Panc1 (cell line): ENCODE measurements around the gene POLR3A. TPM values are rescaled to one million over a fixed set of nuclear protein-coding genes. Genes with fewer than 3 reads are reported as not detected.

Experiments
- ATAC-seq: fragments of 200-7000 bp; cut with Tn5 transposase; 2 replicates; pipeline ENCODE4 v1.9.1; 2020; ENCODE audit warnings: mild to moderate bottlenecking, moderate library complexity
- BruUV-seq: library from RNA; stranded (reverse); fragments of 400-500 nt; replicated peaks from 2 replicates; lab custom pipeline; 2021; lab: Mats Ljungman, UMichigan
- CTCF ChIA-PET: fragments of 300-600 bp; sonication (Branson Sonifier 250); formaldehyde crosslinking; loops from one replicate; lab custom pipeline; 2022; ENCODE audit warnings: antibody characterized with exemption; lab: Charles Lee
- POLR2A ChIA-PET: fragments of 300-600 bp; sonication (Branson Sonifier 250); formaldehyde crosslinking; loops from one replicate; lab custom pipeline; 2022; ENCODE audit warnings: antibody characterized with exemption; lab: Charles Lee
- DNase-seq: peaks from one replicate; pipeline ENCODE4 v3.0.0-alpha.2; 2010; ENCODE audit warnings: low read depth, low spot score
- H3K27ac ChIP-seq: 2 replicates; pipeline ENCODE4 v1.5.1; 2011; ENCODE audit warnings: mild to moderate bottlenecking, low read length, inconsistent platforms
- H3K27me3 ChIP-seq: fragments of 200-500 bp; sonication (Bioruptor generic); 2 replicates; pipeline ENCODE4 v1.6.0; 2014; ENCODE audit warnings: low read length, inconsistent platforms; ENCODE audit not compliant: control insufficient read depth, insufficient read depth
- H3K36me3 ChIP-seq: fragments of 200-500 bp; sonication (Bioruptor generic); 2 replicates; pipeline ENCODE4 v1.5.1; 2014; ENCODE audit warnings: inconsistent platforms, mild to moderate bottlenecking, low read length, moderate library complexity; ENCODE audit not compliant: control insufficient read depth, insufficient read depth
- H3K4me1 ChIP-seq: 2 replicates; pipeline ENCODE4 v1.5.1; 2011; ENCODE audit warnings: inconsistent platforms, mild to moderate bottlenecking, low read length, moderate library complexity; ENCODE audit not compliant: control insufficient read depth, insufficient read depth
- H3K4me3 ChIP-seq, 2 experiments: 2 replicates each; pipeline ENCODE4 v1.5.1; 2011 to 2012; ENCODE audit warnings: low read depth in 2 of 2, low read length in 2 of 2, mild to moderate bottlenecking in 2 of 2, inconsistent platforms in 1 of 2, moderate library complexity in 1 of 2
- H3K9me3 ChIP-seq: fragments of 200-500 bp; sonication (Bioruptor generic); 2 replicates; pipeline ENCODE4 v1.5.1; 2014; ENCODE audit warnings: low read depth, mild to moderate bottlenecking, inconsistent platforms, low read length, moderate library complexity; ENCODE audit not compliant: control insufficient read depth, insufficient read depth
- CTCF ChIP-seq: fragments of 450-650 bp; IDR thresholded peaks from 2 replicates; pipeline ENCODE4 v1.5.1; 2017; ENCODE audit warnings: mild to moderate bottlenecking
- POLR2AphosphoS5 ChIP-seq: IDR thresholded peaks from 2 replicates; pipeline ENCODE4 v1.6.1; 2012; ENCODE audit warnings: mild to moderate bottlenecking, low read depth, low read length, moderate library complexity
- REST ChIP-seq, 2 experiments: IDR thresholded peaks; 2 replicates each; pipeline ENCODE4 v1.6.1; 2011 to 2012; ENCODE audit warnings: low read depth in 2 of 2, control low read depth in 1 of 2, low read length in 1 of 2, mild to moderate bottlenecking in 1 of 2, moderate library complexity in 1 of 2; ENCODE audit not compliant: insufficient read depth in 1 of 2
- SIN3A ChIP-seq: IDR thresholded peaks from 2 replicates; pipeline ENCODE4 v1.6.1; 2012; ENCODE audit warnings: low read depth, mild to moderate bottlenecking, low read length, moderate library complexity, borderline replicate concordance; ENCODE audit not compliant: insufficient read depth
- TCF7L2 ChIP-seq: IDR thresholded peaks from 2 replicates; pipeline ENCODE4 v1.6.1; 2011; ENCODE audit warnings: mild to moderate bottlenecking, low read depth, low read length, inconsistent platforms
- in situ Hi-C: cut with HindIII; loops from 2 replicates; pipeline ENCODE4 v1.10.0; 2016; ENCODE audit warnings: low sequenced_read_pairs, low pct_unique_long_range_greater_than_20kb
- intact Hi-C: fragments of 100-400 bp; cut with micrococcal nuclease; formaldehyde crosslinking; loops from one replicate; pipeline ENCODE4 v1.10.0; 2022; ENCODE audit not compliant: unreplicated experiment
- total RNA-seq: library from RNA; stranded (reverse); gene quantifications from one replicate; pipeline ENCODE4 v1.2.1, GENCODE V29; 2021; ENCODE audit not compliant: unreplicated experiment

POLR3A gene
- total RNA-seq, 1 experiment from 2014 or later, result 26.3 TPM

- in situ Hi-C loops, result no loop called here
- CTCF ChIA-PET, result no interaction called here
- POLR2A ChIA-PET, result no interaction called here
Measured at GRCh38 chr10:78053211-78053868, 24.0 kb upstream of the POLR3A start.

GRCh38 chr10:78049851-78050250 is 20.5 kb upstream of the POLR3A start:
- intact Hi-C loops, result loop anchor here (5.0 kb wide), 2 partner anchors 257 to 1147 kb away; no protein-coding TSS in a partner anchor
- Histone ChIP-seq H3K36me3 (no peaks in the 10 kb centered on the region), H3K4me3 (no peak overlapping the region), H3K4me1 (no peaks in the 10 kb centered on the region), H3K9me3 (no peaks in the 10 kb centered on the region), H3K27ac (no peak overlapping the region), H3K27me3 (no peaks in the 10 kb centered on the region)
- TF ChIP-seq POLR2AphosphoS5, result no peak
- no peak for TF ChIP-seq REST (IDR thresholded peaks at IDR 0.05; ENCODE audit: insufficient read depth in 1 of 2, low read depth in 2 of 2, low read length in 1 of 2)
- no peak for TF ChIP-seq TCF7L2
- TF ChIP-seq SIN3A, result no peak
- no peak for TF ChIP-seq CTCF
- ChIA-PET CTCF (interaction anchor here (0.6 kb wide), 1 partner anchor 20 kb away, joined by 6 read pairs; no protein-coding TSS in a partner anchor), POLR2A (interaction anchor here (0.5 kb wide), 1 partner anchor 76 kb away, joined by 11 read pairs; no protein-coding TSS in a partner anchor)
- DNase-seq, result no peak
- no peak for ATAC-seq
- BruUV-seq, result no TSS peak
- in situ Hi-C loops, result no loop called here

More at GRCh38 chr10:78053211-78053868, 24.0 kb upstream of the POLR3A start:
- no peak for ATAC-seq
- H3K4me1 ChIP-seq, result no peaks in the 10 kb centered on the region
- DNase-seq, result no peak
- no peaks in the 10 kb centered on the region for H3K36me3 ChIP-seq
- no peaks in the 10 kb centered on the region for H3K27me3 ChIP-seq
- no peak overlapping the region for H3K27ac ChIP-seq
- no peaks in the 10 kb centered on the region for H3K9me3 ChIP-seq
- intact Hi-C loops, result no loop called here
- H3K4me3 ChIP-seq, result no peak overlapping the region
- BruUV-seq, result no TSS peak
- no peak for TF ChIP-seq REST (IDR thresholded peaks at IDR 0.05; ENCODE audit: insufficient read depth in 1 of 2, low read depth in 2 of 2, low read length in 1 of 2)
- TF ChIP-seq POLR2AphosphoS5, result no peak
- no peak for TF ChIP-seq SIN3A
- TF ChIP-seq TCF7L2, result no peak
- no peak for TF ChIP-seq CTCF
